GM21825 (cell line): Measurements from ENCODE around the gene RNF34.
"Not testable (repeated sequence)": the region's sequence is repeated elsewhere in the genome, so short reads cannot be mapped to it uniquely, and the experiment has no call there.

Experiments used
- ATAC-seq: cut with Tn5 transposase; IDR thresholded peaks from one replicate; pipeline ENCODE4 v1.9.1; 2021; ENCODE audit warnings: mild to moderate bottlenecking, moderate library complexity; ENCODE audit not compliant: unreplicated experiment

RNF34 gene

GRCh38 chr12:121399391-121400331, at the start of gene RNF34:
TSS of gene RNF34 (plus strand) at chr12:121400118. CDS start at chr12:121400213, 95 bp downstream.
- peak; percentile 93 for ATAC-seq

- ATAC-seq: peak; percentile 96
These were observed 47.9 kb upstream of the RNF34 start, which contains the start of gene ANAPC5 for GRCh38 chr12:121351820-121352681. TSS of gene ANAPC5 (minus strand) at chr12:121352411. CDS start at chr12:121352340, 71 bp downstream.

- peak; percentile 5 for ATAC-seq
These were observed 47.3 kb upstream of the RNF34 start for GRCh38 chr12:121352682-121353018.

- no peak for ATAC-seq
These were observed 44.1 kb upstream of the RNF34 start for GRCh38 chr12:121355818-121356217.

GRCh38 chr12:121356657-121357056, 43.3 kb upstream of the RNF34 start:
- ATAC-seq: no peak

- no peak for ATAC-seq
These were observed 42.6 kb upstream of the RNF34 start for GRCh38 chr12:121357331-121357730.

GRCh38 chr12:121358073-121358472, 41.8 kb upstream of the RNF34 start:
- no peak for ATAC-seq

- ATAC-seq: no peak
These were observed 35.2 kb upstream of the RNF34 start for GRCh38 chr12:121364683-121365121.

- no peak for ATAC-seq
These were observed 34.4 kb upstream of the RNF34 start for GRCh38 chr12:121365416-121366062.

- no peak for ATAC-seq
These were observed 33.9 kb upstream of the RNF34 start for GRCh38 chr12:121366063-121366459.

- ATAC-seq: no peak
These were observed 28.5 kb upstream of the RNF34 start for GRCh38 chr12:121371404-121371803.

GRCh38 chr12:121373755-121374154, 26.2 kb upstream of the RNF34 start:
- ATAC-seq: no peak

GRCh38 chr12:121374336-121374735, 25.6 kb upstream of the RNF34 start:
- ATAC-seq: not testable (repeated sequence)

- not testable (repeated sequence) for ATAC-seq
These were observed 24.9 kb upstream of the RNF34 start for GRCh38 chr12:121374945-121375584.

- no peak for ATAC-seq
These were observed 22.9 kb upstream of the RNF34 start for GRCh38 chr12:121376754-121377697.

GRCh38 chr12:121378736-121379135, 21.2 kb upstream of the RNF34 start:
- ATAC-seq: no peak

GRCh38 chr12:121379945-121380344, 20.0 kb upstream of the RNF34 start:
- ATAC-seq: no peak

- ATAC-seq: no peak
These were observed 16.3 kb upstream of the RNF34 start for GRCh38 chr12:121383601-121384021.

- not testable (repeated sequence) for ATAC-seq
These were observed 15.0 kb upstream of the RNF34 start for GRCh38 chr12:121384891-121385290.
